ENCODE results near the gene RPS6KC1.
A peak's percentile ranks its signal among the peaks of the same experiment; 100 is the strongest.

RPS6KC1 gene

GRCh38 chr1:213166852-213167251 lies 115.8 kb downstream of the RPS6KC1 start:
- TF ChIP-seq CTCF (IDR thresholded peaks at IDR 0.05): no peak
- DNase-seq (ENCODE audit: low spot score): no peak
- Histone ChIP-seq H3K4me3 (peak overlapping the region; percentile 55), H3K27ac (peak overlapping the region; percentile 39 to 79)

- TF ChIP-seq CTCF (IDR thresholded peaks at IDR 0.05): no peak
- Histone ChIP-seq H3K27ac (no peak overlapping the region), H3K4me3 (no peak overlapping the region)
- DNase-seq (ENCODE audit: low spot score): no peak
Observed at GRCh38 chr1:213171711-213172110, 120.7 kb downstream of the RPS6KC1 start.

GRCh38 chr1:213176341-213176740 lies 125.3 kb downstream of the RPS6KC1 start:
- no peak for DNase-seq (ENCODE audit: low spot score)

GRCh38 chr1:213179784-213180183 lies 128.7 kb downstream of the RPS6KC1 start:
- no peak for DNase-seq (ENCODE audit: low spot score)
- H3K27ac ChIP-seq: no peak overlapping the region
- H3K4me3 ChIP-seq: no peak overlapping the region
- TF ChIP-seq CTCF (IDR thresholded peaks at IDR 0.05): no peak

More at GRCh38 chr1:213176341-213176740, 125.3 kb downstream of the RPS6KC1 start:
- Histone ChIP-seq H3K27ac (no peak overlapping the region), H3K4me3 (no peak overlapping the region)
- no peak for TF ChIP-seq CTCF (IDR thresholded peaks at IDR 0.05)

GRCh38 chr1:213180833-213181232 lies 129.8 kb downstream of the RPS6KC1 start:
- DNase-seq (ENCODE audit: low spot score): no peak
- H3K4me3 ChIP-seq: no peak overlapping the region
- H3K27ac ChIP-seq: no peak overlapping the region
- no peak for TF ChIP-seq CTCF (IDR thresholded peaks at IDR 0.05)

- H3K27ac ChIP-seq: no peak overlapping the region
- no peak for DNase-seq (ENCODE audit: low spot score)
- no peak overlapping the region for H3K4me3 ChIP-seq
- TF ChIP-seq CTCF (IDR thresholded peaks at IDR 0.05): no peak
Observed at GRCh38 chr1:213183036-213183672, 132.1 kb downstream of the RPS6KC1 start.

- no peak overlapping the region for H3K4me3 ChIP-seq
- DNase-seq (ENCODE audit: low spot score): no peak
- H3K27ac ChIP-seq: no peak overlapping the region
- no peak for TF ChIP-seq CTCF (IDR thresholded peaks at IDR 0.05)
Observed at GRCh38 chr1:213186168-213186567, 135.1 kb downstream of the RPS6KC1 start.
